Prostate gland (tissue), 2 donors: ENCODE measurements around the gene TCAP.

Experiments used
- CTCF ChIP-seq, 4 experiments: fragments of 200-600 bp in 2 of 4; fragments of 450-650 bp in 2 of 4; sonication (generic) in 2 of 4; IDR thresholded peaks; 1 replicate in 3 of 4; 2 replicates in 1 of 4; pipeline ENCODE4 v1.5.1; 2016 to 2019; ENCODE audit warnings: antibody characterized with exemption in 4 of 4, mild to moderate bottlenecking in 2 of 4, moderate library complexity in 2 of 4
- POLR2A ChIP-seq: fragments of 450-650 bp; IDR thresholded peaks from one replicate; pipeline ENCODE4 v1.6.1; 2016; ENCODE audit warnings: antibody characterized with exemption, mild to moderate bottlenecking
- POLR2AphosphoS5 ChIP-seq: sonication (generic); formaldehyde crosslinking; IDR thresholded peaks from one replicate; pipeline ENCODE4 v1.6.1; 2017; ENCODE audit warnings: antibody characterized with exemption

DNA sequence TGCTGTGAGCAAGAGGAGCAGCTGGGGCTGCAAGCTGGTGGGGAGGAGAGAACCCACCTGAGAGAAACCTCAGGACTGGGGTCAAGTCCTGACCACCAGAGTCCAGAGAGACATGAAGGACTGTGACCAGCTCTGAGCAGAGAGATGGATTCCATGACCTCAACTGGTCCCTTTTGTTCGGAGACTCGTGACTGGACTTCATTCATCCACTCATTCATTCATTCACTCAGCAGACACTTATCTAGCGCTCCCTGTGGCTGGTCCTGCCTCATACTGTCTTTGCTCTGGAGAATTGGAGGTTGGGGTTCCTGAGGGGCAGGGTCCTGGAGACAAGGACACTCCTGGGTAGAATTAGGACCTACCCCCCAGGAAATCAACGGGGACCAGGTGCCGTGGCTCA lies 38.8 kb downstream of the TCAP start:
- TF ChIP-seq CTCF (IDR thresholded peaks at IDR 0.05) (no peak), POLR2A (no peak), POLR2AphosphoS5 (no peak)
